ENCODE results near the gene ABCB8.

ABCB8 gene

GRCh38 chr7:151056666-151057505, 28.6 kb downstream of the ABCB8 start:
- Histone ChIP-seq H3K27me3 (replicated peaks; ENCODE audit: control insufficient read depth, insufficient read depth, low read length) (no peaks in the 10 kb centered on the region), H3K36me3 (ENCODE audit: control insufficient read depth, insufficient read depth, low read length) (peaks cover 5% of the 10 kb centered on the region), H3K4me3 (replicated peaks; ENCODE audit: low read depth, low read length) (peak overlapping the region; percentile 75)
- DNase-seq (ENCODE audit: extremely low read depth, insufficient read length): no peak
- no peak for TF ChIP-seq CTCF (IDR thresholded peaks at IDR 0.05; ENCODE audit: insufficient read depth, low read length, poor library complexity, severe bottlenecking)

DNA sequence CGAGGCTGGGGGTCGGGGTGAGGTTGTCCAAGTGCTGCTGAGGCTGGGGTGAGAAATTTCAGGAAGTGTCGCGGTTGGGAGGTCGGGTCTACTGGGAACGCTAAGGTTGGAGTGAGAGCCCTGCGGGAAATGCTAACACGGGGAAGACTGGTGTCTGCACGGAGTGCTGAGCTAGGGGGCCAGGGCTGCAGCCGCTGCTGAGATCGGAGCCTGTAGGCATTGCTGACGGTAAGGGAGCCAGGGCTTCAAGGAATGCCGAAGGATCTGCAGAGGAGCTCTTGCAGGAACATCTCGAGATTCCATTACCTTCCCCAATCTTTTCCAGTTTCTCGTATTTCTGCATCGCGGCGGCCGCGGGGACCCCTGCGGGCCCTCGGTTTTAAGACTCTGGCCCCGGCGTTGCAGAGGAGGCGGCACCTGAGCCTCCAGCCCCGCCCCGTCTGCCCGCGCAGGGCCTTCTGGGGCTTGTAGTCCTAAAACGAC, 29.3 kb downstream of the ABCB8 start, which contains the start of gene CDK5:
TSS of gene CDK5 (minus strand) at position 392 of the 483 bp plus-strand sequence. CDS start at position 343, 49 bp downstream.
- no peaks in the 10 kb centered on the region for H3K27me3 ChIP-seq (replicated peaks; ENCODE audit: control insufficient read depth, insufficient read depth, low read length)
- peak within 1 kb of the TSS; percentile 75 for H3K4me3 ChIP-seq (replicated peaks; ENCODE audit: low read depth, low read length)
- TF ChIP-seq CTCF (IDR thresholded peaks at IDR 0.05; ENCODE audit: insufficient read depth, low read length, poor library complexity, severe bottlenecking): no peak
- H3K36me3 ChIP-seq (ENCODE audit: control insufficient read depth, insufficient read depth, low read length): peaks cover 5% of the 10 kb centered on the region
- no peak for DNase-seq (ENCODE audit: extremely low read depth, insufficient read length)

- Histone ChIP-seq H3K36me3 (ENCODE audit: control insufficient read depth, insufficient read depth, low read length) (peaks cover 5% of the 10 kb centered on the region), H3K27me3 (replicated peaks; ENCODE audit: control insufficient read depth, insufficient read depth, low read length) (no peaks in the 10 kb centered on the region), H3K4me3 (replicated peaks; ENCODE audit: low read depth, low read length) (peak overlapping the region; percentile 75)
- TF ChIP-seq CTCF (IDR thresholded peaks at IDR 0.05; ENCODE audit: insufficient read depth, low read length, poor library complexity, severe bottlenecking): no peak
- DNase-seq (ENCODE audit: extremely low read depth, insufficient read length): peak; percentile 97
These were observed 29.9 kb downstream of the ABCB8 start for GRCh38 chr7:151057989-151058780.

DNA sequence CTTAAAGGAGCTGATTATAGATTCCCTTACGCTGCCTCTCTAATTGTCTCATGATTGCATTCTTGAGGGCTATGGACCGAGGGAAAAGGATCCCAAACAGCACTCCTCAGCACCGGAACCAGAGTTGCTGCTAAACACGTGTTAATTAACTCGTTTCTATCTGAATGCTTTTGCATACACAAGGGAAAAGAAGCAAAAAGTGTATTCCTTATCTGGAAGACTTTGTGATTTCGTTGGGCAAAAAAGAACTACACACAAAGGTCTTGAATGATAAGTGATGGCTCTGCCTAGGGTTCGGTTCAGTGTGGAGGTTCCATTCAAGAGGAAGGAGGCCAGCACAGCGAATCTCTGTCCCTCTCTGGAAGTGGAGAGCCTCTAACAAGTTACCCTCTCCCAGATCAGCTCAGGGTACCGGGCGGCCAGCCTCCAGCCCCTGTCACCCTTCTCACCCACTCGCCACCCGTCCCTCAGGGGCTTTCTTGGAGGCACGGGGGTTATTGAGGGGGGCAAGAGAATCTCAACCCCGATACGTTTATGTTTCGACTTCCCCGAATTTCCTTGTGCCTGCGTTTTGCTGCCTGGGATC, 30.6 kb downstream of the ABCB8 start:
- TF ChIP-seq CTCF (IDR thresholded peaks at IDR 0.05; ENCODE audit: insufficient read depth, low read length, poor library complexity, severe bottlenecking): no peak
- Histone ChIP-seq H3K27me3 (replicated peaks; ENCODE audit: control insufficient read depth, insufficient read depth, low read length) (no peaks in the 10 kb centered on the region), H3K36me3 (ENCODE audit: control insufficient read depth, insufficient read depth, low read length) (peaks cover 5% of the 10 kb centered on the region), H3K4me3 (replicated peaks; ENCODE audit: low read depth, low read length) (peak overlapping the region; percentile 75)
- no peak for DNase-seq (ENCODE audit: extremely low read depth, insufficient read length)

DNA sequence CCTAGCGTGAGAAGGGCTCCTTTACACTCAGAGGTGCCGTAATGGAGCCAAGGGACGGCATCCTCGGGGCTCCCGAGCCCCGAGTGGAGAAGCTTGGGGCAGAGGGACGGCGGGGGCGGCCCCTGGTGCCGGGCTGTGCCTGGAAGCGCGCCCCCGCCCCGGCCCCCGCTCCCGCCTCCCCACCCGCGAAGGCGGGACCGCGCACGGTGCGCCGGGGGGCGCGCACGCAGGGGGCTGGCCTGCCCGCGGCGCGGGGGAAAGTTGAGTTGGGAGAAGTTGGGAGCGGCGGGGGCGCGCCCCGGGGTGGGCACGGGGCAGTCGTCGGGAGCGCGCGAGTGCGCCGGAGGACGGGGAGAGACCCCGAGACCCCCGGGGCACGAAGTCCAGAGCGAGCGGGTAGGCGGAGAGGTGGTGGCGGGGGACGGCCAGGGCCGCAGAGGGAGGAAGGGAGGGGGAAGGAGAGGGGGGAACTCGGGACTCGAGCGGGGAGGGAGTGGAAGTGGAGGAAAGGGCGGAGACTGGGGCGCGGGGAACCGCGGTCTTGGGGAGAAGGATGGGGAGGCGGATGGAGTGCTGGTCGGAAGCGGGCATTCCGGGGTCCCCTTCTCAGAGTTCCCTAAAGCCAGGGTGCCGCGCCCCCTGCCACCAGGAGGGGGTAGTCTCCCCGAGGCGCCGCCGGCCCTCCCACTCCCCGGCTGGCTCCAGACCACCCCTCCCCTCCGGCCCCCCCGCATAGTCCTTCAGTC, 31.3 kb downstream of the ABCB8 start, which contains the start of gene SLC4A2:
TSS of gene SLC4A2 (plus strand) at position 223 of the 746 bp plus-strand sequence. CDS start 2,399 bp downstream, outside the sequence.
- H3K36me3 ChIP-seq (ENCODE audit: control insufficient read depth, insufficient read depth, low read length): peaks cover 3% of the 10 kb centered on the region
- no peaks in the 10 kb centered on the region for H3K27me3 ChIP-seq (replicated peaks; ENCODE audit: control insufficient read depth, insufficient read depth, low read length)
- H3K4me3 ChIP-seq (replicated peaks; ENCODE audit: low read depth, low read length): peak within 1 kb of the TSS; percentile 75
- TF ChIP-seq CTCF (IDR thresholded peaks at IDR 0.05; ENCODE audit: insufficient read depth, low read length, poor library complexity, severe bottlenecking): peak; percentile 70
- DNase-seq (ENCODE audit: extremely low read depth, insufficient read length): peak; percentile 86

Measured in GM06990 (cell line).